NCI-H446 (cell line): ENCODE data around the gene LFNG.

ENCODE experiments used
- DNase-seq, 2 experiments: peaks; one replicate each; lab custom pipeline; 2025; lab: John Stamatoyannopoulos, UW

LFNG gene

GRCh38 chr7:2519119-2519930, at the start of gene LFNG:
TSS of gene LFNG (plus strand) at chr7:2519774. CDS start at chr7:2519862, 88 bp downstream.
- peak; percentile 78 to 96 for DNase-seq

GRCh38 chr7:2470204-2471021, 49.2 kb upstream of the LFNG start:
- no peak for DNase-seq

GRCh38 chr7:2471022-2471329, 48.6 kb upstream of the LFNG start:
- DNase-seq, result no peak

GRCh38 chr7:2471396-2471795, 48.2 kb upstream of the LFNG start:
- DNase-seq, result no peak

- DNase-seq, result no peak
These were observed 46.8 kb upstream of the LFNG start for GRCh38 chr7:2472739-2473138.

- no peak for DNase-seq
These were observed 45.9 kb upstream of the LFNG start for GRCh38 chr7:2473496-2474180.

- no peak for DNase-seq
These were observed 45.4 kb upstream of the LFNG start for GRCh38 chr7:2474224-2474623.

- DNase-seq, result no peak
These were observed 44.5 kb upstream of the LFNG start for GRCh38 chr7:2474813-2475677.

GRCh38 chr7:2475678-2476015, 43.9 kb upstream of the LFNG start:
- no peak for DNase-seq

GRCh38 chr7:2476298-2476697, 43.3 kb upstream of the LFNG start, which contains the start of gene GRIFIN:
TSS of gene GRIFIN (minus strand) at chr7:2476398. CDS start at chr7:2476383, 15 bp downstream.
- DNase-seq, result no peak

GRCh38 chr7:2476776-2477446, 42.7 kb upstream of the LFNG start:
- DNase-seq, result no peak

- peak in 1 of 2 experiments; percentile 26 for DNase-seq
These were observed 41.9 kb upstream of the LFNG start for GRCh38 chr7:2477447-2478398.

- no peak for DNase-seq
These were observed 41.2 kb upstream of the LFNG start for GRCh38 chr7:2478399-2478785.

GRCh38 chr7:2478800-2479199, 40.8 kb upstream of the LFNG start:
- DNase-seq, result no peak

GRCh38 chr7:2479276-2480069, 40.1 kb upstream of the LFNG start:
- no peak for DNase-seq

GRCh38 chr7:2480070-2480408, 39.5 kb upstream of the LFNG start:
- no peak for DNase-seq

GRCh38 chr7:2481195-2481594, 38.4 kb upstream of the LFNG start:
- DNase-seq, result no peak

- DNase-seq, result no peak
These were observed 36.7 kb upstream of the LFNG start for GRCh38 chr7:2482725-2483451.

- DNase-seq, result no peak
These were observed 36.1 kb upstream of the LFNG start for GRCh38 chr7:2483494-2483893.
